D341Med (cell line): ENCODE data around the gene MYO3A.
"Not testable (repeated sequence)": the region's sequence is repeated elsewhere in the genome, so short reads cannot be mapped to it uniquely, and the experiment has no call there.

ENCODE experiments used
- DNase-seq: peaks from one replicate; pipeline ENCODE4 v3.0.0; 2012; ENCODE audit warnings: low spot score

Gene MYO3A

DNA sequence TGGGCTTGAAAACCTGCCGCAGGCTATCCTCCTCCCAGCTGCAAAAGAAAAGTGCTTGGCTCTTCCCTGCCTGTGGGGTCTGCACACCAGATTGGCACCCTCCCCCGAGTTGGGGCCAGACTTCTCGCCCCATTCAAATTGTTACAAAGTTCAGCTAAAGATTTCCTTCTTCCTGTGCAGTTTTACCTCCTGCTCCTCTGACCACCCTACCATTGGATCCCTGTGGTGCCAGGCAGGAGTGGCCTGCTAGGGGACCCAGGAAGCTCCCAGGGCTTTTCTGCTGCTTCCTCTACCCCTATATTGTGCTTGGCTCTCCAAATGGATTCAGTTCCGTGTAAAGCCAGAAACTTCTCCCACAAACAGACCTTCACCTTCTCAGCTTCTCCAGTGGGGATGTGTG is 147.4 kb downstream of the MYO3A start:
- DNase-seq: no peak

DNA sequence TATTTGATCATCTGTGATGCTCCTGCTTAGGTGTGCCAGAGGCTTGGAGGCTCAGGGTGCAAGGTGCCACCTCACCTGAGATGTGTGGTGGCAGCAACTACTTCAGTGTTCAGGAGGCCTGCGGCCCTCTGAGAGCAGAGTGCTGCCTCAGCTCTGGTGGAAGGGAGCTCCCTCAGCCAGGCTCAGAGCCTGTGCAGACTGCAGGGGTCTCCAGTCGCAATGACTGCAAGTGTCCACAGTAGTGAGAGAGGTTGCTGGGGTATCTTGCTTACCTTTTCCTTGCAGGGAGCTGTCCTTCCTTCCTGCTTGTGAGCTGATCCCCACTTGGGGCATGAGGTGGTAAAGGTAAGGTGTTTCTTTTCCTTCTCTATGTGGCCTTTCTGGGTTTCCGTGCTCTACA is 151.5 kb downstream of the MYO3A start:
- no peak for DNase-seq

- DNase-seq: no peak
Observed at GRCh38 chr10:26087666-26088065, 153.6 kb downstream of the MYO3A start.

GRCh38 chr10:26090026-26090425 is 156.0 kb downstream of the MYO3A start:
- DNase-seq: no peak

GRCh38 chr10:26090762-26091161 is 156.7 kb downstream of the MYO3A start:
- DNase-seq: no peak

DNA sequence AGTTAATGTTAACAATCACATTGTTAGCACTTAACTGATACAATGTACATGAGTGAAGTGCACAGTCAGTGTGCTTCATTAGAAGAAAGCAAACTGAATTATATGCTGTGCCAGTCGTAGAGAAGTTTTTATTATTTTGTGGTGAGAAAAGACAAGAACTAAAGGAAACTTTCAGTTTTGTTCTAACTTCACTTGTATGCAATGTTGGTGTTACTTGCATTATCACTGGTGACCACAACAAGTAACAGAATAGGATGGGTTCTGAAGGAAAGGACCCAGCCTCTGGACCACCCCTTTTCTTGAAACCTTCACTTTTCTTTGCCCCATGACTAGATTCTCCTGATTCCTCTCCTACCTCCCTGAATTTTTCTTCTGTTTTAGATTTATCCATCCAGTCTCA is 159.2 kb downstream of the MYO3A start:
- no peak for DNase-seq

DNA sequence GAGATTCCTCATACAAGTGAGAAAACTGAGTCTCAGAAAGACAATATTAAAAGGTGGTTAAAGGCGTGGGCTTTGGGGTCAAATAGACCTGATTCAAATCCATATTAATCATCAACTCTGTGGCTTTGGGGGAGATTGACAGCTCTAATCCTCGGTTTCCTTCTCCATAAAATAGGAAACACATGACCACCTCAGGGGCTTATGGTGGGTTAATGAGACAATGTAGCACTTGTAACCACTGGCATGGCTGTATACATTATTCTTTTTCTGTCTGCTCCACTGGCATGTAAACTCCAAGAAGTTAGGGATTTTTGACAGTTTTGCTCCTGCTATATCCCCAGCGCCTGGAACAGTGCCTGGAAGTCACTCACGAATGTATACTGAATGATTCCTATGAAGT is 161.8 kb downstream of the MYO3A start:
- DNase-seq: no peak

- DNase-seq: not testable (repeated sequence)
Observed at GRCh38 chr10:26097549-26097948, 163.5 kb downstream of the MYO3A start.

- no peak for DNase-seq
Observed at GRCh38 chr10:26112532-26112931, 178.5 kb downstream of the MYO3A start.

- no peak for DNase-seq
Observed at GRCh38 chr10:26138613-26139012, 204.6 kb downstream of the MYO3A start.

GRCh38 chr10:26156019-26156418 is 222.0 kb downstream of the MYO3A start:
- no peak for DNase-seq

DNA sequence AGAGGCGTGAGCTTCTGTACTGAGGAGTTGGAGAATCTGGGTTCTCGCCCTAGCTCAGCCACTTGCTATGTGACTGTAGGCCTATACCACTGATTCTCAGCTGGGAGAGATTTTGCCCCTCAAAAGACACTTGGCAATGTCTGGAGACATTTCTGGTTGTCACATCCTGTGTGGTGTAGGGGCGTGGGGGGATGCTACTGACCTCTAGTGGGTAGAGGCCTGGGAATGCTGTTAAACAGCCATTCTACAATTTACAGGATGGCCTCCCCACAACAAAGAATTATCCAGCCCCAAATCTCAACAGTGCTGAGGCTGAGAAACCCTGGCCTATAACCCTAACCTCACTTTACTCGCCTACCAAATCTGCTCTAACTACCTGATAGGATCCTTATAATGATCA is 223.7 kb downstream of the MYO3A start:
- DNase-seq: no peak

- no peak for DNase-seq
Observed at GRCh38 chr10:26169466-26169865, 235.4 kb downstream of the MYO3A start.

- DNase-seq: no peak
Observed at GRCh38 chr10:26172131-26172530, 238.1 kb downstream of the MYO3A start.

DNA sequence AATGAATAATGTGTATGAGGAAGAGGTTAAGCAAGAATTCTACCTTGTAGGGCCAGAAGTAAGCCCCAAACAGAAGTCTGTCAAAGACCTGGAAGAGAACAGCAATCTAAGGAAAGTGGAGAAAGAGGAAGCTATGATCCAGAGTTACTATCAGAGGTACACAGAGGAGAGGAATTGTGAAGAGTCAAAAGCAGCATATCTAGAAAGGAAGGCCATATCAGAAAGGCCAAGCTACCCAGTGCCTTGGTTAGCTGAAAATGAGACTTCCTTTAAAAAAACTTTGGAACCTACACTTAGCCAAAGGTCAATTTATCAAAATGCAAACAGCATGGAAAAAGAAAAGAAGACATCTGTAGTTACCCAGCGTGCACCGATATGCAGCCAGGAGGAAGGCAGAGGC is 239.8 kb downstream of the MYO3A start:
- no peak for DNase-seq

DNA sequence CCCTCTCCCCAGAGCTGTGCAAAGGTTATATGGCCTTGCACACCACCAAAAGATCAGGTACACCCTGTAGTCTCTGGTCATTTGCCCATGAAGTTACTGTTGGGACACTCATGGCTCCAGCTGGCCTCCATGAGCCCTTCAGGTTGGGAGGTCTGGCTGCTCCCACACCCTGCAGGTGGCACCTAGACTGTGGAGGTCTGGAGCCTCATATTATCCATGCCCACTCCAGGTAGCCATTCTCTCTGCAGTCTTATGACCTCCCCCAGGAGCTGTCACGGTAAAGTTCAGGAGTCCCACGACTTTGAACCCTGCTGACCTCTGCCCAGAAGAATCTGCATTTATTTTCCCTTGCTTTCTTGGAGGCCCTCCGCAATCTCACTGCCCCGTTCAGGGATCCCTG is 243.3 kb downstream of the MYO3A start:
- no peak for DNase-seq

DNA sequence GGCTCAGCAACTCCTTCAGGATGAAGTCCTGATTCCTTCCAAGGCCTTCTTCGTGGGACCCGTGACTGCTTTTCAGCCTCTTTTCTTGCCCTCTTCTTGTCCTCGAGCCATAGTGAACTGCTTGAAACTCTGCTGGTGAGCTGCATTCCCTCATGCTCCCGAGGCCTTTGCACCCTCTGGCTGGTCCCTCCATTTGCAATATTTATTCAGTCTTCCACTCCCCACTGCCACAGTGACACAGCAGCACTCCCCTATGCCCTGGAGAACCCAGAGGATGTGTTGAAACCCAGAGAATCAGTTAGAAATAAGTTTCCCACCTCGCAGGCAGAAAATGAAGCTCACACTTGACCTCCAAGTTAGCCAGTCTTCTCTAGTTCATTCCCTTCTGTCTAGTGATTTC is 260.2 kb downstream of the MYO3A start:
- DNase-seq: no peak

DNA sequence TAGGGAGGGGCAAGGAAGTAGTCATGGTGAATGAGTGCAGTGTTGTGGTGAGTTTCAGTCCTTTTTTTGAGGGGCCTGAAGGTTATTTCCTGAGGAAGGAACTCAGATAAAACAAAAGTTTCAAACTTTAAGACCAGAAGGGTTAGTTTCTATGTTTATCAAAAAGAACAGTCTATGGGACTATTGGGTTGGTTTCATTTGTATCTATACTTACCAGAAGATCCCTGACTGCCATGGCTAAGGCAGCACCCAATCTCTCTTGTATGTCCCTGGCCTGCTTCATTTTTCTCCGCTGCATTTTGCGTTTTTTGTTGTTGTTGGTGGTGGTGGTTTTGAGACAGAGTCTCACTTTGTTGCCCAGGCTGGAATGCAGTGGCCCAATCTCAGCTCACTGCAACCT is 263.2 kb downstream of the MYO3A start:
- no peak for DNase-seq

- DNase-seq: no peak
Observed at GRCh38 chr10:26198119-26198518, 264.1 kb downstream of the MYO3A start.

DNA sequence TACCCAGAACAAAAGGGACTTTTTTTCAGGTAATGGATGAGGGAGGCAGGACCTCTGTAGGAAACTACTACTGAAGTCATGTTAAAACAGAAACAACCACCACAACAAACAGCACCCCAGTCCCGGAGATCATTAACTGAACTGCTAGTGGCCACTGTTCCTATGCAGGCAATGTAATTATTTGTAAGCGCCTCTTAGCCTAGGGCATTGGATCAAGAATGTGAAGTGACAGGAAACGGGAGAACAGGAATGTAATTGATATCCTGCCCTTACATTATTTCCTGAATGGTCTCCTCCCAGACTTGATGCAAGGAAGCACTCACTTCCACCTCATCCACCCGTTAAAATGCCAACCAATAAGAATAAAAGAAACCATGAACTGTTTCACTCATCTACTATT is 265.8 kb downstream of the MYO3A start:
- DNase-seq: no peak

DNA sequence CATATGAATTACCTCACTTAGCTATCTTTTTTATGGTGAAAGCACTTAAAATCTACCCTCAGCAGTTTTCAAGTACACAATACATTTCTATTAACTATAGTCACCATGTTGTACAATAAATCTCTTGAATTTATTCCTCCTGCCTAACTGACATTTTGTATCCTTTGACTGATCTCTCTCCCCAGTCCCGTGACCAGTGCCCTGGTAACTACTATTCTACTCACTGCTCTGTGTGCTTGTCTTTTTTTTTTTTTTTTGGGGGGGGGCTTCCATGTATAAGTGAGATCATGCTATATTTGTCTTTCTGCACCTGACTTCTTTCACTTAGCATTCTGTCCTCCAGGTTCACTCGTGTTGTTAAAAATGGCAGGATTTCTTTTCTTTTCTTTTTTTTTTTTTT is 271.2 kb downstream of the MYO3A start:
- DNase-seq: no peak

DNA sequence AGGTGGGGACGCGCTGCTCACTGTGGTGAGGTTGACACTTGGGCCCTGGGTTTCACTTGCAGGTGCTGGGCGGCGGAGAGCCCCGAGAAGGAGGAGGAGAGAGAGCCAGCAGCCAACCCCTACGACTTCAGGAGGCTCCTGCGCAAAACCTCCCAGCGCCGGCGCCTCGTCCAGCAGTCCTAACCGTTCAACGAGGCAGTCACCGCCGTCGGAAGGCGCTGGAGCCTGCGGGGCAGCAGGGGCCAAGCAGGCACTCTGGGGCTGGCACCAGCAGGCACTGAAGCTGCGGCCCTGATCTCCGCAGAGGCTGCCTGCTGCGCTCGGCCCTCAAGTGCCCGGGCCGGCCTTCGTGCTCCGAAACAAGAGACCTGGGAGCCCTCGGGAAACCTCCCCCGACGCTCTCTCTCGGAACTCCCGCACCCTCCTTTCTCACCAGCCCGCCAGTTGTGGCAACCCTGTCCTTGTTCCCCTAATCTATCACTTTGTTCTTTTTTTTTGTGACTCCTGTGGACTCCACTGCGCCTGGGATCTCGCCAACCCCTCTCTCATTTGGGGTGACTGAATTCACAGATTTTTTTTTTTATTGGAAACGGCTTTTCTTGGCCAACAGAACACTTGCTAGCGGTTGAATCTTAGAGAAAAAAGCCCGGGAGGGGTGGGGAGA is 277.9 kb downstream of the MYO3A start:
- DNase-seq: no peak

DNA sequence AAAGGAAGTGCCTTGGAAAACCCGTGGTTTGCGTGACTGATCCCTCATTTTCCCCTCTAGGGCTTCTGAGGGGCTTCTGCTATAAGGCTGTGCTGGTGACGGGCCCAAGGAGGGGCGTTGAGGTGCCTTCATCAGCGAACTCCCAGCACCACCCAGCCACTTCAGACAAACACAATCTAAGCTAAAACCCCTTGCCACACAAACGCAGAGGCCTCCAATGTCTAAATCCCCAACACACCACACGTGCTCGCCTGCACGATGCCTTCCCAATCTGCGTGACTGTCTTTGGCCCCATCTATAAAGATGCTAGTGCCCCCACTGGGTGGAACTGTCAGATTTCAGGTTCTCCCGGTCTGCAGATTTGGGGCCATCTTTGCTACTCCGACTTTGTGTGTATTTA is 278.5 kb downstream of the MYO3A start:
- no peak for DNase-seq

- no peak for DNase-seq
Observed at GRCh38 chr10:26213157-26213800, 279.2 kb downstream of the MYO3A start.
